Measurements from ENCODE around the gene BTBD7. TPM values are rescaled to one million over a fixed set of nuclear protein-coding genes. Genes with fewer than 3 reads are reported as not detected.

BTBD7 gene
- total RNA-seq, 1 donor from 2014 or later, result 18.1 TPM

- no peak for DNase-seq (ENCODE audit: low read depth in 2 of 2)
These were observed 29.9 kb downstream of the BTBD7 start for GRCh38 chr14:93302688-93303581.

GRCh38 chr14:93301821-93302447 lies 30.9 kb downstream of the BTBD7 start:
- DNase-seq (ENCODE audit: low read depth in 2 of 2), result no peak

GRCh38 chr14:93299866-93300265 lies 33.0 kb downstream of the BTBD7 start:
- no peak for DNase-seq (ENCODE audit: low read depth in 2 of 2)

- no peak for DNase-seq (ENCODE audit: low read depth in 2 of 2)
These were observed 33.4 kb downstream of the BTBD7 start for GRCh38 chr14:93299416-93299815.

GRCh38 chr14:93295541-93296220 lies 37.2 kb downstream of the BTBD7 start:
- DNase-seq (ENCODE audit: low read depth in 2 of 2), result no peak

GRCh38 chr14:93286212-93286890 lies 46.5 kb downstream of the BTBD7 start:
- no peak for DNase-seq (ENCODE audit: low read depth in 2 of 2)

- DNase-seq (ENCODE audit: low read depth in 2 of 2), result no peak
These were observed 47.8 kb downstream of the BTBD7 start for GRCh38 chr14:93285044-93285443.

GRCh38 chr14:93281937-93282336 lies 50.9 kb downstream of the BTBD7 start:
- no peak for DNase-seq (ENCODE audit: low read depth in 2 of 2)

- no peak for DNase-seq (ENCODE audit: low read depth in 2 of 2)
These were observed 52.1 kb downstream of the BTBD7 start for GRCh38 chr14:93280743-93281142.

- no peak for DNase-seq (ENCODE audit: low read depth in 2 of 2)
These were observed 56.7 kb downstream of the BTBD7 start for GRCh38 chr14:93276031-93276716.

GRCh38 chr14:93274055-93274806 lies 58.6 kb downstream of the BTBD7 start:
- no peak for DNase-seq (ENCODE audit: low read depth in 2 of 2)

GRCh38 chr14:93271111-93271510 lies 61.7 kb downstream of the BTBD7 start:
- DNase-seq (ENCODE audit: low read depth in 2 of 2), result peak in 1 of 2 donors; percentile 9

- DNase-seq (ENCODE audit: low read depth in 2 of 2), result no peak
These were observed 63.3 kb downstream of the BTBD7 start for GRCh38 chr14:93269341-93270068.

- no peak for DNase-seq (ENCODE audit: low read depth in 2 of 2)
These were observed 64.4 kb downstream of the BTBD7 start for GRCh38 chr14:93268406-93268805.

- no peak for DNase-seq (ENCODE audit: low read depth in 2 of 2)
These were observed 65.6 kb downstream of the BTBD7 start for GRCh38 chr14:93267149-93267711.

GRCh38 chr14:93266127-93266526 lies 66.7 kb downstream of the BTBD7 start:
- DNase-seq (ENCODE audit: low read depth in 2 of 2), result no peak

- DNase-seq (ENCODE audit: low read depth in 2 of 2), result no peak
These were observed 69.4 kb downstream of the BTBD7 start for GRCh38 chr14:93263416-93263815.

- DNase-seq (ENCODE audit: low read depth in 2 of 2), result no peak
These were observed 70.4 kb downstream of the BTBD7 start for GRCh38 chr14:93262446-93262845.

- no peak for DNase-seq (ENCODE audit: low read depth in 2 of 2)
These were observed 83.6 kb downstream of the BTBD7 start for GRCh38 chr14:93249128-93249831.
